Activated CD8-positive, alpha-beta memory T cell treated with anti-CD3 and anti-CD28 coated beads for 36 hours (primary cell): ENCODE measurements around the gene CHAF1B. TPM values are rescaled to one million over a fixed set of nuclear protein-coding genes. Genes with fewer than 3 reads are reported as not detected.

Source experiments
- CTCF ChIA-PET: fragments of 350-600 bp; sonication (Branson Sonifier 250); formaldehyde crosslinking; loops from one replicate; lab custom pipeline; 2021; ENCODE audit warnings: antibody characterized with exemption; lab: Charles Lee
- POLR2A ChIA-PET: fragments of 350-600 bp; sonication (Branson Sonifier 250); formaldehyde crosslinking; loops from one replicate; lab custom pipeline; 2021; ENCODE audit warnings: antibody characterized with exemption; lab: Charles Lee
- total RNA-seq, 2 experiments: library from RNA; stranded (reverse); gene quantifications; one replicate each; pipeline ENCODE4 v1.2.3, GENCODE V29; 2021

CHAF1B gene
- total RNA-seq, 2 experiments from 2014 or later = 35.2 to 35.6 TPM

DNA sequence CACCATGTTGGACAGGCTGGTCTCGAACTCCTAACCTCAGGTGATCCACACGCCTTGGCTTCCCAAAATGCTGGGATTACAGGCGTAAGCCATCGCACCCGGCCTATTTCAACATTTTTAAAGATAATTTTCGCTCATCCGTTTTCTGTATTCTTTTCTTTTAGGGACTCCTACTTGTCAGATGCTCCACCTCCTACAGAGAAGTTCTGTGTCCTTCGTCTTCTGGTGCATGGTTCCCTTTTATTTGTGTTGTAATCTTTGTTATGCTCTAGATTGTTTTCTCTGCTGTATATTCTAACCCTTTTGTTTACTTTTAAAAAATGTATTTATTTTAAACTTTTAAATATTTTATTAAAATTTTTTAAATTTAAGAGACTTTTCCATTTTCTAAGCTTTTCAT, 66.3 kb downstream of the CHAF1B start:
- ChIA-PET POLR2A (no interaction called here), CTCF (no interaction called here)

DNA sequence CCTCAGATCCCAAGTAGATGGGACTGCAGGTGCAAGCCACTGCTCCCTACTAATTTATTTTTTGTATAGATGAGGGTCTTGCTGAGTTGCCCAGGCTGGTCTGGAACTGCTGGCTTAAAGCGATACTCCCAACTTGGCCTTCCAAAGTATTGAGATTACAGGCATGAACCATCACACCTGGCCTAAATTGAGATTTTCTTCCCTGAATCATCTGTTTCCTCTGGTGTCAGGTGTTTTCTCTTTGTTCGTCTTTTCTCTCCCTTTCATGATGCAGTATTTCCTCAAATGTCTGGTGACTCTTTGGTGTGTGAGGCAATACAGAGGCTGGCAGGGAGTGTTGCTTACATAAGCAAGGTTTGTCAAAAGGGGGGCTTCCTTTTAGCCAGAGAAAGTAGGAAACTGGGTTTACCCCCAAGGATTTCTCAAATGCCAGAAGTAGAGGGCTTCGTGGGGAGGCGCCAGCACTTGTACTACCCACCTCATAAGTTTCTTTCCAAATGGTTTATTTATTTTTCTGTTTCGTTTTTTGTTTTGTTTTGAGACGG, 67.2 kb downstream of the CHAF1B start:
- ChIA-PET POLR2A (no interaction called here), CTCF (no interaction called here)

- ChIA-PET POLR2A (no interaction called here), CTCF (interaction anchor here (0.5 kb wide), 1 partner anchor 26 kb away, joined by 3 read pairs; no protein-coding TSS in a partner anchor)
Observed at GRCh38 chr21:36454093-36454531, 68.9 kb downstream of the CHAF1B start.

DNA sequence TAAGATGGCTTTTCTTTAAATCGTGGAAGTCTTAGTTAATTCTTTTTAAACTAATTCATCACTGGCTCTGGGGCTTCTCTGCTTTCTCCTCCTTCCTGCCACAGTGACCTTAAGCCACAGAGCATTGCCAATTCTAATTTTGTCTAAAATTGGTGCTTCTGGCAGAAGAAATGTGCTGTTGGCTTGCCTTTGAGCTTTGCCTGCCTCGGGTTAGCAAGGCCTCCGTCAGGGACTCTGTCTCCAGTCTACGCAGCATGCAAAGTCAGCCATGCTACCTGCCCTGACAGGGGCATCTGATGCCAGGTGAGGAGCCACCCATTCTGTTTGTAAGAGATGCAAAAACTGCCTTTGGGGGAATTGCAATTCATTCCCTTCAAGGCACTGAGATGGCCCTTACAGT, 69.5 kb downstream of the CHAF1B start:
- CTCF ChIA-PET = interaction anchor here (0.5 kb wide), 1 partner anchor 26 kb away, joined by 3 read pairs; no protein-coding TSS in a partner anchor

GRCh38 chr21:36456729-36457414, 71.7 kb downstream of the CHAF1B start:
- ChIA-PET POLR2A (no interaction called here), CTCF (interaction anchor here (0.7 kb wide), 1 partner anchor 51 kb away, joined by 3 read pairs; no protein-coding TSS in a partner anchor)

More for the DNA sequence above, 69.5 kb downstream of the CHAF1B start:
- POLR2A ChIA-PET = no interaction called here

DNA sequence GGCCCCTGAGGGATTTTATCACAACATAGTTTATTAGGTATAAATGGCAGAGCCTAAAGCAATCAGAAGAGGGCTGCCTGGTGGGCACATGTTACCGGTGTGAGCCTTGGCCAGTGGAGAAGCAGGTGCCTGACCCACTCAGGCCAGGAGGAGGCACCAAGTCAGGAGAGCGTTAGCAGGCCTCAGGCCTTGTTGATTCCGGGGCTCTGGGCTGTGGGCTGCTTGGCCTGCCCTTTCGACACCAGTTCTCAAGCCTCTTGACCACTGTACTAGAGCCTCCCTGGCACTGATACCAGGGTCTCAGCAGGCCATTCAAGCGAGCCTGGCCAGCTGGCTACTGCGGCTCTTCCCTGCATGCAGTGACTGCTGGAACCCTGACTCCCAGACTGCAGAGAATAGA, 73.9 kb downstream of the CHAF1B start:
- POLR2A ChIA-PET = no interaction called here
- CTCF ChIA-PET = no interaction called here

GRCh38 chr21:36460866-36461265, 75.7 kb downstream of the CHAF1B start:
- ChIA-PET POLR2A (no interaction called here), CTCF (no interaction called here)

GRCh38 chr21:36461277-36461917, 76.2 kb downstream of the CHAF1B start:
- CTCF ChIA-PET = no interaction called here
- POLR2A ChIA-PET = no interaction called here

- POLR2A ChIA-PET = no interaction called here
- CTCF ChIA-PET = no interaction called here
Observed at GRCh38 chr21:36461918-36462486, 76.8 kb downstream of the CHAF1B start.

DNA sequence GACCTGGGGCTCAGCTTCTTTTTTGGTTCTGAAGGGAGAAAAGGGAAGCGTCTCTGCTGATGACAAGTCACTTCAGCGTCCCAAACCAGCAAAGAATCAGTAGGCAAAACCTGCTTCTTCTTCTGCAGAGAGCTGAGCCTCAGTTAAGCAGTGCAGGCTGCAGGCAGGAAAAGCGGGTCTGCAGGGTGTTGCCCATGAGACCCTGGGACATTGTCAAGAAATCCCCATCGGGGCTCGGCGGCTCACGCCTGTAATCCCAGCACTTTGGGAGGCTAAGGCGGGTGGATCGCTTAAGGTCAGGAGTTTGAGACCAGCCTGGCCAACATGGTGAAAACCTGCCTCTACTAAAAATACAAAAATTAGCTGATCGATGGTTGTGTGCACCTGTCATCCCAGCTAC, 78.0 kb downstream of the CHAF1B start:
- ChIA-PET POLR2A (no interaction called here), CTCF (no interaction called here)

GRCh38 chr21:36463991-36464390, 78.8 kb downstream of the CHAF1B start:
- ChIA-PET CTCF (no interaction called here), POLR2A (no interaction called here)

DNA sequence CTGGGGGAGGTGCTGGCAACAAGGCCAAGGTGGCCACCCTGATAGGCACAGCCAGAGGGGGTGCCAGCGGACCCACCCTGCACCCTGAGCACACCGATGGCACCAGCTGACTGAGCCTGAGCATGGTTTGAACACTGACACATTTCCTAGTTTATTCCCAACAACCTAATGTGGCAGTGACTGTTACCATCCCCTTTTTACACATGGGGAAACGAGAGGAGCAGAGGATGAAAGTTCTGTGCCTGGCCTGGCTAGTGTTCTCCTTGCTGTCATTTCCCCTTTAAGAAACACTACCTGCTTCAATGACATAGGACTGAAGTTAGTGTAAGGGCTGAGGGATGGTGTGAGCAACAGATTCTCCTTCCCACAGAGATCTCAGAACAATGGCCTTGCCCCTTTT, 79.4 kb downstream of the CHAF1B start:
- ChIA-PET POLR2A (no interaction called here), CTCF (no interaction called here)

DNA sequence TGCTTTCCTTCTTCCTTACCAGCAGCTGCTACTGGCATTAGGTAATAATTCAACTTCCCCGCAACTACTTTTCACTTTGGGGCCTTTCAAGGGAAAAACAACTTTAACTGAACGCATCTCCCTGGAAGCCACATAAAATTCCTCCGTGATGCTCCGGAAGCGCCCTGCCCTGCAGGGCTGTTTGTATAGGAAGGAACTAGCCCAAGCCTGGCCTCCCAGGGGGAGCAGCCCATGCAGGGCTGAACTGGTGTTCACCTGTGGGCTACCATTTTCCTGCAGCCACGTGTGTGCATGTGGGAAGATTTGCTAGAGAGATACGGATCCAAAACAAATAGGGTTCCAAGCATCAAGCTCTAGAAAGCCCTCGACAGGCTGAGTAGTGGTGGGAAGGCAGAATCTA, 80.3 kb downstream of the CHAF1B start:
- ChIA-PET POLR2A (no interaction called here), CTCF (no interaction called here)

GRCh38 chr21:36466061-36466511, 80.9 kb downstream of the CHAF1B start:
- CTCF ChIA-PET = no interaction called here
- POLR2A ChIA-PET = no interaction called here

Other genes starting within 250 kb of the CHAF1B start
- 10 to 100 TPM; 13.6 to 16.4 TPM for gene DOP1B, start 228.6 kb upstream of the CHAF1B start, total RNA-seq
- gene MORC3, start 65.2 kb upstream of the CHAF1B start, total RNA-seq = 10 to 100 TPM; 16.4 to 17.5 TPM
- gene CLDN14, start 94.7 kb downstream of the CHAF1B start, total RNA-seq = not detected